Mammary epithelial cell (primary cell): Measurements from ENCODE around the gene PTER.

Source experiments
- CTCF ChIP-seq, 2 donors: IDR thresholded peaks in 1 of 2; conservative IDR thresholded peaks in 1 of 2; 2 replicates each; pipeline ENCODE4 v1.5.1; 2011 to 2012; ENCODE audit warnings: inconsistent platforms in 2 of 2, low read length in 2 of 2, mild to moderate bottlenecking in 2 of 2, control low read depth in 1 of 2, low read depth in 1 of 2; ENCODE audit not compliant: insufficient read depth in 1 of 2; ENCODE audit errors: extremely low read depth in 1 of 2
- EZH2 ChIP-seq: IDR thresholded peaks from 2 replicates; pipeline ENCODE4 v1.6.1; 2012; ENCODE audit warnings: low read length, inconsistent platforms, borderline replicate concordance

GRCh38 chr10:16497911-16498310, 61.1 kb downstream of the PTER start:
- TF ChIP-seq CTCF (conservative IDR thresholded peaks at IDR 0.05 in 1 of 2, IDR thresholded peaks at IDR 0.05 in 1 of 2; ENCODE audit: extremely low read depth in 1 of 2, insufficient read depth in 1 of 2, low read depth in 1 of 2, low read length in 2 of 2) (no peak), EZH2 (no peak)
